OCI-LY3 (cell line): Measurements from ENCODE around the gene FNIP1.

Experiments
- EZH2phosphoT487 ChIP-seq: fragments of 200-600 bp; shearing (Covaris generic); IDR thresholded peaks from 2 replicates; pipeline ENCODE4 v1.6.1; 2018; ENCODE audit warnings: antibody characterized with exemption, mixed run types, low read depth
- TF ChIP-seq, protein P1 (sequence below): fragments of 200-600, 300-600 bp; sonication (generic); IDR thresholded peaks from 2 replicates; pipeline ENCODE4 v1.5.1; 2014; ENCODE audit warnings: antibody characterized with exemption, low read length, low read depth

DNA sequence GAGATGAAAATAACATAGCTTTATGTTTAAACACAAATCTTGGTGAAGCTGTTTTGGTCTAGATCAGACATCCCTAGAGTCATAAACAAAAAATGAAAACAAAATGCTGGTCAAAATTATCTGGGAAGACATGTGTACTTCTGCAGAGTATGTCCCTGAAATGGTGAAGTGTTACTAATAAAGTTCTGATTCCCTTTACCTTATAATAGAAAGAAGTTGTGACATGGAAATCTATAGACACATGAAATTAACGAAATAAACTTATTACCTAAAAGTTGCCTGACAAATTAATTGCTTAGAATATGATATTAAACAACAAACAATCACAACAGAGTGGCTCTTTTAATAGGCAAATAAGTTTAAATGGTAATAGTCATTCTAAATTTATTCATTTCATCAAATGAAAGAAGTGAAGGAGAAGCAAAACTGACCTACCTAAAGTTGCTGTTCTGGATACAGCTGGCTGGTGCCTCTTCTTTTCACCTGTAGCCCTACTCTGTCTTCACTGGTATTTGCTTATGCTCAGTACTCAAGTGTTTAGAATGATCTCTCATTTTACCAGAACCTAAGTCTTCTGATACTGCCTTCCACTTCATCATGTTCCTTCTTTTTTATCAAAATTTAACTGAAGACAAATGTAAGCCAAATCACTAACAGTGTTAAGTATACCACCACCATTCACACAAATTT lies 38.8 kb downstream of the FNIP1 start:
- TF ChIP-seq, protein P1, sequence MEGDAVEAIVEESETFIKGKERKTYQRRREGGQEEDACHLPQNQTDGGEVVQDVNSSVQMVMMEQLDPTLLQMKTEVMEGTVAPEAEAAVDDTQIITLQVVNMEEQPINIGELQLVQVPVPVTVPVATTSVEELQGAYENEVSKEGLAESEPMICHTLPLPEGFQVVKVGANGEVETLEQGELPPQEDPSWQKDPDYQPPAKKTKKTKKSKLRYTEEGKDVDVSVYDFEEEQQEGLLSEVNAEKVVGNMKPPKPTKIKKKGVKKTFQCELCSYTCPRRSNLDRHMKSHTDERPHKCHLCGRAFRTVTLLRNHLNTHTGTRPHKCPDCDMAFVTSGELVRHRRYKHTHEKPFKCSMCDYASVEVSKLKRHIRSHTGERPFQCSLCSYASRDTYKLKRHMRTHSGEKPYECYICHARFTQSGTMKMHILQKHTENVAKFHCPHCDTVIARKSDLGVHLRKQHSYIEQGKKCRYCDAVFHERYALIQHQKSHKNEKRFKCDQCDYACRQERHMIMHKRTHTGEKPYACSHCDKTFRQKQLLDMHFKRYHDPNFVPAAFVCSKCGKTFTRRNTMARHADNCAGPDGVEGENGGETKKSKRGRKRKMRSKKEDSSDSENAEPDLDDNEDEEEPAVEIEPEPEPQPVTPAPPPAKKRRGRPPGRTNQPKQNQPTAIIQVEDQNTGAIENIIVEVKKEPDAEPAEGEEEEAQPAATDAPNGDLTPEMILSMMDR, result no peak
- no peak for TF ChIP-seq EZH2phosphoT487
